Activated CD4-positive, alpha-beta T cell treated with anti-CD3 and anti-CD28 coated beads, Interleukin-2, amount 50 U/mL, for 16 hours (primary cell): ENCODE data around the gene CEACAM8.
"Not testable (repeated sequence)": the region's sequence is repeated elsewhere in the genome, so short reads cannot be mapped to it uniquely, and the experiment has no call there.

ENCODE experiments used
- DNase-seq: peaks from one replicate; pipeline ENCODE4 v3.0.0-alpha.2; 2020

The CEACAM8 gene

DNA sequence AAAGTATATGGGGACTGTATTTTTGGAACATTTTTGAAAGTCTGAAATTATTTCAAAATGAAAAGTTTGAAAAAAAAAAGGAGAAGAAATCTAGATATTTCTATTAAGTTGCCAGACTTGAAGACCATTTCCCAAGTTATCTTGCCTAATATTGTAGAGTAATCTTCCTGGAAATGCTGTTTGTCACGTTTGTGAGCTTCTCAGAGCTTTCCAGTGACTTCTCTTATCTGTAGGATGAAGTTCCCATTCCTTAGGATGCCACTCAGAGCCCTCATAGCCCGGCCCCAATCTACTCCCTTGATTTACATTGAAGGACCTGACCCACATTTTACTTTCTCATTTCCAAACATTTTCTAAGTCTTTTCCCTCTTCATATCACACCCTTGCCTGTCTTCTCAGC lies 23.6 kb downstream of the CEACAM8 start:
- no peak for DNase-seq

- DNase-seq, result no peak
Observed at GRCh38 chr19:42569193-42569592, 25.5 kb downstream of the CEACAM8 start.

DNA sequence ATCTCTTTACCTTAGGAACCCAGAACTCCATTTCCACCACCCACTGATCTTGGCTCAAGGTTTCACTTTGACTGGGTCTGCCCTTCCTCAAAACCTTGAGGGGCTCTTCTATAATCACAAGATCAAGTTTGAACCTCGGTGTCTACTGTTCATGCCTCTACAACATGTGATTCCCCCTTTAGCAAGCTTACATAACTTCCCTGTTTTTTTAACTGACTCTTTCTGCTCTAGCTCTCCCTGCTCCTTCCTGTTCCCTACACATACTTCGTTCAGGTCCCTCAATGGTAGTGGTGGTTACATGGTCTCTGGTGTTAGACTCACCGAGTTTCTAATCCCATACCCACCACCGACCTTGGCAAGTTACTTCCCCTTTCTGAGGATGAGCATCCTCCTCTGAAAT lies 26.7 kb downstream of the CEACAM8 start:
- DNase-seq, result no peak

DNA sequence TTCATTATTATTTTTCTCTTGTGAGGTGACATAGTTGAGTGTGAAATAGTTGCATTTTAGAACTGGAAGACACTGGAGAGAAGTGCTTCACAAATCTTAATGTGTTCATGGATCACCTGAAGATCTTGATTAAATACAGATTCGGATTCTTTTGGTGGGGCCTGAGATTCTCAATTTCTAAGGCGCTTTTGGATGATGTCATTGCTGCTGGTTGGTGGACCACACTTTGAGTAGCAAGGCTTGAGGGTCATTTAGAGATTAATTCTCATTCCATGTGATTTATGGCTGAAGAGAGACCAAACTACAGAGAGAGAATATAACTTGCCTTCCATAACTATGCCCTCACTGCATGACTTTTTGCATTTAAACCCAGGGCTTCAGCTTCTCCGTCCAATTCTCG lies 27.2 kb downstream of the CEACAM8 start:
- DNase-seq, result no peak

DNA sequence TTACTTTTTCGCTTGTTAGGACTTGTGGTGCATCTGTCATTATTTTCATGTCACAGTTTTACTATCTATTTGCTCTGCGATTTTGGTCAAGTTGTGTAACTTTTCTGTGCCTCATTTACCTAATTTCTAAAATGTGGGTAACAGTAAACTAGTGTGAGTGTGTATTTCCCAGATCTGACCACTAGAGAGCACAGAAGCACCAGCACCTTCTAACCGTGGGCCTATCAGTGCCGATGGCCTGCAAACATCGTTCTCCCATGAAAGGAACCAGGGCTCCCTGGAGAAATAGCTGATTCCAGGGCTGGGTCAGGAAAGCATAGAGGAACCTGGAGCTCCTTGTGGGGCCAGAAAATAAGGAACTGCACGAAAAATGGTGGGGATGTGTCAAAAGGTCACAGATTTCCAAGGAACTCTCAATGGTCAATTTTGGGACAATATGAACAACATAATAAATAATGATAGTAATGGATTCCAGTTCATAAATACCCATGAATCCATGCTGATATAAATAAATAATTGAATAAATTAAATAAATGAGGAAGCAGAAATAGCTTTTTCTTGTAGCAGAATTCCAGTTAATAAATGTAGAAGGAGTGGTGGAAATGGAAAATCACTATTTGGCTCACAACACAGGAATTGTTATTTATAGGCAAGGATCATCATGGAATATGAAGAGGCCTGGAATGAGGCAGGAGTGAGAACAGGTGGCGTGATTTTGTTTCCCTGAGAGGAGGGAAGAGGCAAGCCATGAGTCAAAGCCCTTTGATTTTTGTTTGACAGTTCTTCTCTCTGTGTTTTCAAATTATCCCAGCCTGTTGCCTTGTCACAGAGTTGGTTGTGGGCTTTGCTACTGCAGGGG lies 31.1 kb downstream of the CEACAM8 start:
- DNase-seq, result peak; percentile 51

DNA sequence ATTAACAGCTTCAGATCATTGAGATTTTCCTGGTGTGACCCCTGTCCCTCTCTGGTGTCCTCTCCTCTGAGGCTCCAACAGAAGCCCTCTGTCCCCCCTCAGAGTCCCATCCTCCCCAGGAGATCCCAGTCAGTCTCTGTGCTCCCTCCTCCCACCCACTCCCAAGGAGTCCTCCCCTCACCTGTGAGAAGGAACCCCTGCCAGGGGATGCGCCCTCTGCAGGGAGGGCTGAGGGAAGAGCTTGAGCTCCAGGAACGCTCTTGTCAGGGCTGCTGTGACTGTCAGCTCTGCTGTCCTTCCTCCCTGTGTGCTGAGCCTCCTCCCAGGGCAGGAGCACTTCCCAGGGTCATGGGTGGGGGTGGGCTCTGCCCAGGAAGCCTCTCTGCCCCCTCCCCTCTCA lies 33.2 kb downstream of the CEACAM8 start:
- no peak for DNase-seq

GRCh38 chr19:42560731-42561130 lies 34.0 kb downstream of the CEACAM8 start:
- DNase-seq, result no peak

- DNase-seq, result no peak
Observed at GRCh38 chr19:42558450-42559150, 36.1 kb downstream of the CEACAM8 start.

DNA sequence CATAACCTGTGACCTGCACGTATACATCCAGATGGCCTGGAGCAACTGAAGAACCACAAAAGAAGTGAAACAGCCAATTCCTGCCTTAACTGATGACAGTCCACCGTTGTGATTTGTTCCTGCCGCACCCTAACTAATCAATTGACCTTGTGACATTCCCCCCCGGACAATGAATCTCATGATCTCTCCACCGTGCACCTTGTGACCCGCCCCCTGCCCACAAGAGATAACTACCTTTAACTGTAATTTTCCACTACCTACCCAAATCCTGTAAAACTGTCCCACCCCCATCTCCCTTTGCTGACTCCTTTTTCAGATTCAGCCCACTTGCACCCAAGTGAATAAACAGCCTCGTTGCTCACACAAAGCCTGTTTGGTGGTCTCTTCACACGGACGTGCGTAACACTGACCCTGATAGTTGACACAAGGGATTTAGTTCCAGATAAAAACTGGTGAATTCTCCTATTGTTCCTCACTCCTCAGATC lies 37.3 kb downstream of the CEACAM8 start:
- not testable (repeated sequence) for DNase-seq

GRCh38 chr19:42555801-42556200 lies 38.9 kb downstream of the CEACAM8 start:
- DNase-seq, result no peak

DNA sequence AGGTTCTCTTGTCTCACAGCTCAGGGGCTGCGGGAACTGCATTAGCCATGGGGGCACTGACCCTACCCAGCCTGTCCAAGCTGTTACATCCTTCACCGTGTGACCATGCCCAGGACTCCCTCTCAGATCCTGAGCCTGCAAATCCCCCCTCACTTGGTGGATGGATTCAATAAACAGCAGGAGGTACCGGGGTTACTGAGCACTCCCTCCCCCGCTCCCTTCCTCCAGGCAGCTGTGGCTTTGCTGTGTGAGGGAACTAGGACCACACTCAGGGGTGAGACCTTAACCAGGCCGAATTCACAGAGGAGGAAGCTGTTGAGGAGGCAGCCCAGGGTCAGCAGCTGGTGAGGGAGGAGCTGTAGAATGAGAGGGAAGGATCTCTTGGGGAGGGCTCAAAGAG lies 39.4 kb downstream of the CEACAM8 start:
- DNase-seq, result no peak

GRCh38 chr19:42554046-42554575 lies 40.6 kb downstream of the CEACAM8 start:
- DNase-seq, result no peak

DNA sequence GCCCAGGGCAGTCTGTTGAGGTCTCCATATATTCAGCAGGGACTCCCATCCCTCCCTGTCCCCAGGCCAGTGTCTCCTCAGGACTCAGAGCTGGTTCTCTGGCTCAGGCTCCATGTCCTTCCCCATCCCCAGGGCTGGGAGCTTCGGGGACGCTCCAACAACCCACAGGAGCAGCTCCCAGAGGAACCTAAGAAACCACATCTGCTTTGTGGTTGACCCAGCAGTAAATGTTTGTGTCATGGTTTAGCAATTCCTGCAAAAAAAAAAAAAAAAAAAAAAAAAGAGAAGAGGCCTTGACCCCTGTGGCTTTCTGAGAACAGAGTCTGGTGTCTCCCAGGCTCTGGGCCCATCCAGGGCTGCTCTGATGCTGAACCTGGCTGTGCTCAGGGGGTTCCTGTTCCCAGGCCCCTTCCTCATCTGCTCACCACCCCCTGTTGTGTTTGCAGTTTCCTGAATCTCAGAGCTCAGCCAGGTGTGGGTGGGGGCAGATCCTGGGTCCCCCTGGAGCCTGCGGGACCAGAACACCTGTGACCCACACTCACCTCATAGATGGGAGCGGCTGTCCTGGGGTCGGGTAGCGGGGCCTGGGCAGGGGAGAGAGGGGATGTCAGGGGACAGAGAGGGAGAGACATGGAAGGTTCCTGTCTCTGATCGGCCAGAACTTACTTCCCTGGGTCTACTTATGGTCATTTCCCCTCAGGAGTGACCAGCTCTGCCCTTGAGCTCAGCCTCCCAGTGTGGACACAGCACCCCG lies 41.3 kb downstream of the CEACAM8 start:
- no peak for DNase-seq

DNA sequence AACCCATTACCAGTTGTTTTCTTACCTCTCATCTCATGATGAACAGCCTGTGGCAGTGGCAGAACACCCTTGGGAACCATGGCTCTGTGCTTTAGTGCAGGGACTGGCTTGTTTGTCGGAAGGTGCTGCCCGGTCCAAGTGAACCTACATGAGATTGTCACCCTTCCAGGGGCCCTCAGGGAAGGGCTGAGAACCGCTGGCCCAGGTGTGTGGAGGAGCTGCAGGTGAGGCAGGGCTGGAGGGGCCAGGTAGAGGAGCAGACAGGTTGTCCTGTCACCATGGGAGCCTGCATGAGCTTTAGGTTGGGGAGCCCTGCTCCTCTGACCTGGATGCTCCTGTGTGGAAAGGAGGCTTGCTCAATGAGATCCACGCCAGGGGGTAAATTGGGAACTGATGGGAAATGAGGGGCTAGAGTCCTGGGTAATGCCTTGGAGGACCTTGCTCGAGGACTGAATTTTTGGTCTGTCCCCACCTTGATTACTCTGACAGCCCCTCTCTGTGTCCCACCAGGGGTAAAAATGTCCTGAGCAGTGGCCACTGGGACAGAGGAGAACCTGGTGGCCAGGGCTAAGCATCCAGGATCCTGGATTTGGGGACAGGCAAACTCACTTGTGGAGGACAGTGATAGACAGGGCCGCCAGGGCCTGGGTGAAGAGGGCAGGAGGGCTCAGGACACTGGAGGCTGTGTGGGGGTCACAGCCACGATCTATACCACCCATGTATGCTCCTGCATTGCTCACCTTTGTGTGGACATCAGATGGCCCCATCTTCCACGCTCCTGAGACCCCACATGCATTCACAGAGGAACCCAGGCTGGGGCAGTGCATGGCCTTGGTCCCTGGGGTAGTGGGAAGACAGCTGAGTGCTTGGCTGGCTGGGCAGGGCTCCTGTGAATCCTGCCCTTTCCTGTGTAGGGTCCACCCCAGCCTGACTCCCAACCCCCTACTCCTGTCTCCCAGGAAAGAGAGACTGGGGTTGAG lies 42.3 kb downstream of the CEACAM8 start:
- DNase-seq, result no peak

- DNase-seq, result not testable (repeated sequence)
Observed at GRCh38 chr19:42550521-42550920, 44.2 kb downstream of the CEACAM8 start.

DNA sequence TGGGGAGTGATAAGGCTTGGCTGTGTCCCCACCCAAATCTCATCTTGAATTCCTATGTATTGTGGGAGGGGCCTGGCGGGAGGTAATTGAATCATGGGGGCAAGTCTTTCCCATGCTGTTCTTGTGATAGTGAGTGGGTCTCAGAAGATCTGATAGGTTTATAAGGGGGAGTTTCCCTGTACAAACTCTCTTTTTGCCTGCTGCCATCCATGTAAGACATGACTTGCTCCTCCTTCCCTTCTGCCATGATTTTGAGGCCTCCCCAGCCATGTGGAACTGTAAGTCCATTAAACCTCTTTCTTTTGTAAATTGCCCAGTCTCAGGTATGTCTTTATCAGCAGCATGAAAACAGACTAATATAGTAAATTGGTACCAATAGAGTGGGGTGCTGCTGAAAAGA lies 45.7 kb downstream of the CEACAM8 start:
- not testable (repeated sequence) for DNase-seq

GRCh38 chr19:42548552-42548951 lies 46.2 kb downstream of the CEACAM8 start:
- DNase-seq, result no peak

DNA sequence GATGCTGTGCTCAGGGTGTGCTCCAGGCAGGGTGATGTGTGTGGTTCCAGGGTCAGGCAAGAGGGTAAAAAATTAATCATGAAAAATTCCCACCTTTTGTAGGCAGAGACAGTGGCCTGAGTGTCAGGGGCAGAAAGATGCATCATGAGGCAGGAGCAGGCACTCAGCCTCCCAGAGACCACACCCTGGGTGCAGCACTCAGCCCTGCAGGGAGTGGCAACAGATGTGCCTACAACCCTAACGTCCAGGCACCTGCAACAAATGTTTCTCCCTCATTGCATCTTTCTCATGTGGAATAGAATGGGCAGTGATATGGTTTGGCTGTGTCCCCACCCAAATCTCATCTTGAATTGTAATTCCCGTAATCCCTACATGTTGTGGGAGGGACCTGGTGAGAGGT lies 46.8 kb downstream of the CEACAM8 start:
- no peak for DNase-seq

DNA sequence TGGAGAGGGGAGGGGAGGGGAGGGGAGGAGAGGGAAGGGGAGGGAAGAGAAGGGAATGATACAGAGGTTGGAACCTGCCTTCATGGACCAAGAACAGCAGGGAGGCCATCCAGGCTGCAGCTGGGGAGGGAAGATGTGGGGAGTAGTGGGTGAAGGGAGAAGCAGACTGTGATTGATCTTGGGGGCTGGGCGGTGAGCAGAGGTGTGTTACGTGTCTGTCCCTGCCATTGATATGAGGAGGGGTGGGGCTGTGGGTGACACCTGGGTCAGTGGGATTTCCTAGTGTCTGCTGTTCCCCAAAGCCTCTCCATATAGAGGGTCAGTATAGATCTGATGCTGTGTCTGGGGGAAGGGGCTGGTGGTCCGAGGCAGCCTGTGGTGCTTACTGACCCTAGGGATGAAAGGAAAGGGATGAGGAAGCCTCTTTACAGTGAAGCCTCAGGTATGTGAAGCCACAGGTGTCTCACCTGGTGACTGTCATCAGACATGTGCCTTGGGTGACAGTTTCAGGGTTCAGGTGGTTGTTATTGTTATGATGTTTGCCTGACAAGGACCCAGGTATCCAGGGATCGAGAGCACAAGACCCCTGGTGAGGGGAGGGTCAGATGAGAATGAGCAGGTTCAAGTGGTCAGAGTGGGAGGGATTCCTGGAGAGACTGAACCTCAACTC lies 47.8 kb downstream of the CEACAM8 start:
- DNase-seq, result no peak

GRCh38 chr19:42544146-42544545 lies 50.6 kb downstream of the CEACAM8 start:
- DNase-seq, result no peak

- no peak for DNase-seq
Observed at GRCh38 chr19:42542791-42543190, 51.9 kb downstream of the CEACAM8 start.
